Osteocyte (in vitro differentiated cells): Measurements from ENCODE around the gene E2F1. TPM values are rescaled to one million over a fixed set of nuclear protein-coding genes. Genes with fewer than 3 reads are reported as not detected.

ENCODE experiments used
- DNase-seq: peaks from one replicate; pipeline ENCODE4 v3.0.0; 2021; ENCODE audit warnings: mixed read lengths; ENCODE audit not compliant: unreplicated experiment; ENCODE audit errors: extremely low spot score
- H3K27ac Mint-ChIP-seq: one replicate; pipeline ENCODE4 v1.8.0; 2021; ENCODE audit warnings: mild to moderate bottlenecking, mixed read lengths; ENCODE audit not compliant: unreplicated experiment
- H3K27me3 Mint-ChIP-seq: one replicate; pipeline ENCODE4 v1.8.0; 2021; ENCODE audit warnings: mixed read lengths; ENCODE audit not compliant: unreplicated experiment
- H3K36me3 Mint-ChIP-seq: one replicate; pipeline ENCODE4 v1.8.0; 2021; ENCODE audit warnings: mixed read lengths; ENCODE audit not compliant: unreplicated experiment
- H3K4me1 Mint-ChIP-seq: one replicate; pipeline ENCODE4 v1.8.0; 2021; ENCODE audit warnings: mixed read lengths; ENCODE audit not compliant: unreplicated experiment
- H3K4me3 Mint-ChIP-seq: one replicate; pipeline ENCODE4 v1.8.0; 2021; ENCODE audit warnings: mild to moderate bottlenecking, moderate library complexity, mixed read lengths; ENCODE audit not compliant: unreplicated experiment
- H3K9me3 Mint-ChIP-seq: one replicate; pipeline ENCODE4 v1.8.0; 2021; ENCODE audit warnings: mixed read lengths; ENCODE audit not compliant: unreplicated experiment
- CTCF ChIP-seq: fragments of 200-600 bp; sonication (generic); IDR thresholded peaks from 2 replicates; pipeline ENCODE4 v1.5.0; 2021; ENCODE audit warnings: antibody characterized with exemption, mild to moderate bottlenecking, moderate library complexity
- total RNA-seq: library from RNA; stranded (reverse); gene quantifications from 2 replicates; pipeline ENCODE4 v1.2.1, GENCODE V29; 2021

Gene E2F1
- total RNA-seq, 1 donor from 2014 or later, result 6.3 TPM

DNA sequence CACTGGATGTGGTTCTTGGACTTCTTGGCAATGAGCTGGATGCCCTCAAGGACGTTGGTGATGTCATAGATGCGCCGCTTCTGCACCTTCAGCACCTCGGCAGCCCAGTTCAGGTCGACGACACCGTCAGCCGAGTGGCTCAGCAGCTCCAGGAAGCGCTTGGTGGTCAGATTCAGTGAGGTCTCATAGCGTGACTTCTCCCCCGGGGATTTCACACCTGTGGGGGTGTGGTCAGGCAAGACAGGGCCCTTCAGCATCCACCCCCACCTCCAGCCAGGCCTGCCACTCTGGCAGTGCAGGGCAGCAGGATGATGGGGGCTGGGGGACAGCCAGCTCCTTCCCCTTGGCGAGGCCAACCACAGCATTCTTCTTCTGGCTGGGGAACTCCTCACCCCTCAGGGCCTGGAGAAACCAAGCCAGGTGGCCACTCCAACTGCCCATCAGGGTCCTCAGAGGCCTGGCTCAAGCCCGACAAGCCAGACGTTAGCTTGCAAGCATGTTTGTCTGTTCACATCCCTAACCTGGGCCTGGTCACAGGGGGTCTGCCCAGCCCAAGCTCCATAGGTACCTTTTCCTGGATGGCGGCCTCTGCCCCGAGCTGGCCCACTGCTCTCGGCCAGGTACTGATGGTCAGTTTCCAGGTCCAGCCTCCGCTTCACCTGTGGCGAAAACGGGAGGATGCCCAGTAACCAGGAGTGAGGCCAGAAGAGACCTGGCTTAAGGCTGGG lies 6.3 kb downstream of the E2F1 start:
- no peak for TF ChIP-seq CTCF
- H3K4me1 Mint-ChIP-seq, result peaks cover 37% of the 10 kb centered on the region
- H3K36me3 Mint-ChIP-seq, result no peaks in the 10 kb centered on the region
- no peaks in the 10 kb centered on the region for H3K27me3 Mint-ChIP-seq
- H3K9me3 Mint-ChIP-seq, result no peaks in the 10 kb centered on the region
- H3K27ac Mint-ChIP-seq, result no peak overlapping the region
- DNase-seq, result no peak
- no peak overlapping the region for H3K4me3 Mint-ChIP-seq

DNA sequence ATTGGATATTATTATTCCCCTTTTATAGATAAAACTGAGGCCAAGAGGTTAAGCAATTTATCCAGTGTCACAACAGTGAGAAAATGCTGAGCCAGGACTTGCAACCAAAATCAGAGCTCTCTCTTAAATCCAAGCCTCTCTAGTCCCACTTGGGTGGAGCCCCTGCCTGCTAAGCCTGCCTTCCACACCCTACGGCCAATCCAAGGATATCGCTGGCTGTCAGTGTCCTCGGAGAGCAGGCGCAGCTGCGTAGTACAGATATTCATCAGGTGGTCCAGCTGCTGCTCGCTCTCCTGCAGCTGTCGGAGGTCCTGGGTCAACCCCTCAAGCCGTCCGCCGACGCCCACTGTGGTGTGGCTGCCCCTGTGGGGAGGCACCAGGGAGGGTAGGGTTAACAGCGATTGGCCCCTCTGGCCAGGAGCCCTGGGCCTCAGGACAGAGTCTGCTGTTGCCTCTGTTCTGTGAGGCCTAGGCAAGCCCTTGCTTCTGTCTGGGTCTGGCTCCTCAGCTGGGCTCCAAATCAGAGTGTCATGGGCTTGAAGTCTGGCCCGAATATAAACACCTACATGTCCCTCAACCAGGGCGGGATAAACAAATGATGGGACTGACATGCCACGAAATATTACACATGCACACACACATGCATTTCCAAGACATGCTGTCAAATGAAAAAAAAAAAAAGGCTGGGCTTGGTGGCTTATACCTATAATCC lies 8.0 kb downstream of the E2F1 start:
- peaks cover 46% of the 10 kb centered on the region for H3K4me1 Mint-ChIP-seq
- no peak overlapping the region for H3K4me3 Mint-ChIP-seq

DNA sequence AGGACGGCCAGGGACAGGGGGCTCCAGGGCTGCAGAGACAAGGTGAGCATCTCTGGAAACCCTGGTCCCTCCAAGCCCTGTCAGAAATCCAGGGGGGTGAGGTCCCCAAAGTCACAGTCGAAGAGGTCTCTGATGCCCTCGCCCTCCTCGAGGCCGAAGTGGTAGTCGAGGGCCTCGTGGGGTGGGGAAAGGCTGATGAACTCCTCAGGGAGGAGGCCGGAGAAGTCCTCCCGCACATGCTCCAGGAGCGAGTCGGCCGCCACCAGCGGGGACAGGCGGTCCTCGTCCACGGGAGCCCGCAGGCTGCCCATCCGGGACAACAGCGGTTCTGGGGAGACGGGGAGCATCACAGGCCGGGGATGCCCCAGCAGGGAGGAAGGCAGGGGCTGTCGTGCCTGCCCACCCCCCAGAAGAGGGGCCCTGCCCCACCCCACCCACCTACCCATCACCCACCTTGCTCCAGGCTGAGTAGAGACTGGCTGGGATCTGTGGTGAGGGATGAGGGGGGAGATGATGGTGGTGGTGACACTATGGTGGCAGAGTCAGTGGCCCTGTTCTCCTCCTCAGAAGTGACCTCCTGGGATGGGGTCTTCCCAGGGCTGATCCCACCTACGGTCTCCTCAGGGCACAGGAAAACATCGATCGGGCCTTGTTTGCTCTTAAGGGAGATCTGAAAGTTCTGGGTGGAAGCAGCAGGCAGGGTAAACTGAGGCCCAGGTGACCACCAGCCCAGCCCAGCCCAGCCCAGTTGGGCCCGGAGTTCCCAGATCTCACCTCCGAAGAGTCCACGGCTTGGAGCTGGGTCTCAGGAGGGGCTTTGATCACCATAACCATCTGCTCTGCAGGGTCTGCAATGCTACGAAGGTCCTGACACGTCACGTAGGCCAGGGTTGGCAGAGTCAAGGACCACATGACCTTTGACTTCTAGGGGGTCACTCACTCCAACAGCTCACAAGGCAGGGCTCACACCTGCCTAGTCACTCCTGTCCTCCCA lies 9.2 kb downstream of the E2F1 start:
- Mint-ChIP-seq H3K27ac (no peak overlapping the region), H3K9me3 (no peaks in the 10 kb centered on the region), H3K27me3 (no peaks in the 10 kb centered on the region), H3K36me3 (no peaks in the 10 kb centered on the region), H3K4me3 (no peak overlapping the region), H3K4me1 (peaks cover 52% of the 10 kb centered on the region)
- no peak for TF ChIP-seq CTCF
- DNase-seq, result no peak

More for the DNA sequence above, 8.0 kb downstream of the E2F1 start:
- no peaks in the 10 kb centered on the region for H3K9me3 Mint-ChIP-seq
- H3K27ac Mint-ChIP-seq, result no peak overlapping the region
- DNase-seq, result no peak
- no peak for TF ChIP-seq CTCF
- H3K36me3 Mint-ChIP-seq, result no peaks in the 10 kb centered on the region
- H3K27me3 Mint-ChIP-seq, result no peaks in the 10 kb centered on the region

GRCh38 chr20:33676121-33676520 lies 10.1 kb downstream of the E2F1 start:
- no peaks in the 10 kb centered on the region for H3K36me3 Mint-ChIP-seq
- no peak overlapping the region for H3K27ac Mint-ChIP-seq
- H3K4me1 Mint-ChIP-seq, result peaks cover 45% of the 10 kb centered on the region
- no peaks in the 10 kb centered on the region for H3K27me3 Mint-ChIP-seq
- no peak overlapping the region for H3K4me3 Mint-ChIP-seq
- TF ChIP-seq CTCF, result no peak
- no peaks in the 10 kb centered on the region for H3K9me3 Mint-ChIP-seq
- DNase-seq, result no peak
